ENCODE results near the gene ZNF501.
A peak's percentile ranks its signal among the peaks of the same experiment; 100 is the strongest.

ZNF501 gene

DNA sequence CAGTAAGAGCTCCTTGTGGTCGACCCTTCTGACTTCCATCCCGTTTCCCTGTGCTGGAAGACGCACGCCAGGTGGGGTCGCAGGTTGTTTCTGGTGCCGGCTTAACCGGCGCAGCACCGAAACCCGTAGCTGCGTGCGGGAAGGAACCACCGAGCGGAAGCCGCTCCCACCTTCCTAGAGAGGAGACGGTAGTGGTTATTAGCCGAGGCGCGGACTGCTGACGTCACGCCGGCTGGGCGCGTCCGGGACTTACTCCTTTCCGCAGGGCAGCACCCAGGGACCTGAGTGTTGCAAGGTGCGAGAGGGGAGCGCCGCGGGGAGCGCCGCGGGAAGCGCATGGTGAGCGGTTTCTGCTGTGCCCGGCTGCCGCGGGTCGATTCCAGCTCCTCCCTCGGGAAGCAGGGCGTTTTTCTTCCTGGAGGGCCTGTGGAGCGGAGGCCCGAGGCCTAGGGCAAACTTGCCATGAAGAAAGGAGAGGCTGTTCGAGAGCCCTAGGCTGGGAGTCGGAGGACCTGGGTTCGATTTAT, at the start of gene ZNF501:
ZNF501 (plus strand) TSS at position 252 of the 527 bp plus-strand sequence. CDS start 4,787 bp downstream, outside the sequence.
- DNase-seq, result peak; percentile 95

- no peak for DNase-seq
Observed at GRCh38 chr3:44680921-44681455, 48.4 kb upstream of the ZNF501 start.

DNA sequence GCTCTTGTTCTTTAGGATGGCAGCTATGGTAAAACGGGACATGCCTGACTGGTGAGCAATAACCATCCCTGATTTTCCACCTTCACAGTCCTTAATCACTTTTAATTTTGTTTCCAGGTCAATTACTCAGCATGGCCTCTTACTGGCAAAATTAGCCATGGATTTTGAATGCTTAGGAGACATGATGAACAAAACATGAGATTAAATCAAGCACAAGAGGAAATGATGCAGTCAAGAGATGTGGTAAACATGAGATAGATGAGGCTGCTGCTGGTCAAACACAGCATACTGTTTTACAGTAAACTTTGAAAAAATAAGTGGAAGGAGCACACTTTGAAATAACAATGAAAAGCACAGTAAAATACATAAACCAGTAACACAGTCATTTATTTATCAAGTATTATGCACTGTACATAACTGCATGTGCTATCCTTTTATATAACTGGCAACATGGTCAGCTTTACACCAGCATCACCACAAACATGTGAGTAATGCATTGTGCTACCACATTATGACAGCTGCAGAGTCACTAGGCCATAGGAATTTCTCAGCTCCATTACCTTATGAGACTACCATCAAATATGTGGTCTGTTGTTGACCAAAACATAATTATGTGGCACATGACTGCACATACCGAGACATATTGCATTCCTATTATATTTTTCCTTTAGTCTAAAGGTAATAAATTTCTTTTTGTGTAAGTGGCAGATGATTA, 47.1 kb upstream of the ZNF501 start:
- DNase-seq, result no peak

DNA sequence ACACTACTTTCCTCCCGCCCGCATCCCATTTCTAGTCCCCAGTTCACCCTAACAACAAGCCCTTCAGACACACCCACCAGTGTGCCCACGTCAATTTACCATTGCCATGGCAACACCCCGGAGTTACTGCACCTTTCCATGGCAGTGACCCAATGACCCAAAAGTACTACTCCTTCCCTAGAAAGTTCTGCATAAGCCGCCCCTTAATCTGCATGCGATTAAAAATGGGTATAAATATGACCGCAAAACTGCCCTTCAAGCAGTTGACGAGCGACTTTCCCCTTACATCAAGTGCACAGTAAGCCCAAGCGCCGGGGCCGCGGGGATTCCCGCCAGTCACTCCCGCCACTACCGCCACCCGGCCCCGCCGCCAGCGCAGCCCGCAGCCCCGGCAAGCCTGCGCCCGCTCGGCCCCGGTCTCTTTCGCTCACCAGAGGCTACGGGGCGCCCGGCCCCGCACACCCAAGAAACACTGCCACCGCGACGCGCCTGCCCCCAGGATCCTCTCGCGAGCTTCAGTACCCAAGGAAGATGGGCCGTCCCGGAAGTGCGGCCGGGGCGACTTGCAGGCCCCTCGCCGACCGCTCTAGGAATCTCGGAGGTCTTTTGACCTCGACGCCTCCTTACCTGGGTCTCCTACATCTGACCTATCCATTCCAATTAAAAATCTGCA, 44.2 kb upstream of the ZNF501 start:
- DNase-seq, result peak; percentile 86

GRCh38 chr3:44687898-44688297, 41.5 kb upstream of the ZNF501 start:
- no peak for DNase-seq

DNA sequence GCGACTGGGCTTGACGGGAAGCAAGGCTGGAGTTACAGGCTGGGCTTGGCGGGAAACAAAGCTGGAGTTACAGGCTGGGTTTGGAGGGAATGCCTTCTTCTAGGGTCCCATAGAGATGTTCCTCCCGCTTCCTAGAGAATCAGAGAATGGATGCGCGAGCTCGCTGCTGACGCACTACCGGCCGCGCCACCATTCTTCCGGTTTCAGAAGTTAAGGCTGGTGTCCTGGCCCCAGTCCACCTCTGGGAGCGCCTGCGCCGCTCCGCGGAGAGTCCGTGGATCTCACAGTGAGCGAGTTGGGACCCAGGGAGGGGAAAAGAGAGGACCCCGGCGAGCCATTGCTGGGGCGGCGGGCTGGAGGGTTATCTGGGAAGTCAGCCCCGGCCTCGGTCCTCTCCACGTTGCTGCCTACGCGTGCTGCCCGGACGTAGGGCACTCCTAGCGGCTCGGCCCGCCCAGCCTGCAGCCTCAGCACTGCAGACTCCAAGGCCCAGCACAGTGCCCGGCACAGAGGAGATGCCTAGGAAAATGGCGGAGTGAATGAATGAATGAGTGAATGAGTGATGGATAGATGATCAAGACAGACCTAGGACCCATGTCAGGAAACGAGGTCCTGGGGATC, 16.9 kb upstream of the ZNF501 start, which contains the start of gene ZNF502:
ZNF502 (plus strand) TSS at position 206 of the 621 bp plus-strand sequence. CDS start 7,602 bp downstream, outside the sequence.
- peak; percentile 93 for DNase-seq

DNA sequence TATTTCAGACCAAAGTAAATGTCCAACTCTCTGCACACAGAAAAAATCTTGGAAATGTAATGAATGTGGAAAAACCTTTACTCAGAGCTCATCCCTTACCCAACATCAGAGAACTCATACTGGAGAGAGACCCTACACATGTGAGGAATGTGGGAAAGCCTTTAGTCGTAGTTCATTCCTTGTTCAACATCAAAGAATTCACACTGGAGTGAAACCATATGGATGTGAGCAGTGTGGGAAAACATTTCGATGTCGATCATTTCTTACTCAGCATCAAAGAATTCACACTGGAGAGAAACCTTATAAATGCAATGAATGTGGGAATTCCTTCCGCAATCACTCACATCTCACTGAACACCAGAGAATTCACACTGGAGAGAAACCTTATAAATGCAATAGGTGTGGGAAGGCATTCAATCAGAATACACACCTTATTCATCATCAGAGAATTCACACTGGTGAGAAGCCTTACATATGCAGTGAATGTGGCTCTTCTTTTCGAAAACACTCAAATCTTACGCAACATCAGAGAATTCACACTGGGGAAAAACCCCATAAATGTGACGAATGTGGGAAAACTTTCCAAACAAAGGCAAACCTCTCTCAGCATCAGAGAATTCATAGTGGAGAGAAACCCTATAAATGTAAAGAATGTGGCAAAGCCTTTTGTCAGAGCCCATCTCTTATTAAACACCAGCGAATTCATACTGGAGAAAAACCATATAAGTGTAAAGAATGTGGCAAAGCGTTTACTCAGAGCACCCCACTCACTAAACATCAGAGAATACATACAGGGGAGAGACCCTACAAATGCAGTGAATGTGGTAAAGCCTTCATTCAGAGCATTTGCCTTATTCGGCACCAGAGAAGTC, 8.0 kb upstream of the ZNF501 start:
- peak; percentile 18 for DNase-seq

GRCh38 chr3:44722103-44722401, 7.4 kb upstream of the ZNF501 start:
- no peak for DNase-seq

- no peak for DNase-seq
Observed at GRCh38 chr3:44734646-44735168, 5.3 kb downstream of the ZNF501 start.

DNA sequence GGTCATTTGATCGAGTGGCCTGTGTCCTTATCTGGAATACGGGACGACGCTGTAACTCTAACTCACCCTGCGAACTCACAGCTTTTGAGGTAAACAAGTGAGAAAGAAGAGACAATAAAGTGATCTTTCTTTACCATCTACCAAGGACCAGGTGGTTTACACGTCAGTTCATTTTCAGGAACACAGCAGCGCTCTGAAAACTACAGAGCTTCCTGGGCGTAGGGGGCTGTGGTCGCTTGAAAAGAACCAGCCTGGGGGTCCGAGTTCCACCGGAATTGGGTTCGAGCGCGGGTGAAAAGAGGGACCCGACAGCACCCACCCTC, 31.6 kb downstream of the ZNF501 start:
- DNase-seq, result no peak

GRCh38 chr3:44761424-44762169, 32.2 kb downstream of the ZNF501 start, which contains the start of the genes KIAA1143 and KIF15:
TSS of gene KIAA1143 (minus strand) at chr3:44761619. CDS start at chr3:44761602, 17 bp downstream.
TSS of gene KIF15 (plus strand) at chr3:44761794. CDS start at chr3:44761866, 72 bp downstream.
- peak; percentile 98 for DNase-seq

DNA sequence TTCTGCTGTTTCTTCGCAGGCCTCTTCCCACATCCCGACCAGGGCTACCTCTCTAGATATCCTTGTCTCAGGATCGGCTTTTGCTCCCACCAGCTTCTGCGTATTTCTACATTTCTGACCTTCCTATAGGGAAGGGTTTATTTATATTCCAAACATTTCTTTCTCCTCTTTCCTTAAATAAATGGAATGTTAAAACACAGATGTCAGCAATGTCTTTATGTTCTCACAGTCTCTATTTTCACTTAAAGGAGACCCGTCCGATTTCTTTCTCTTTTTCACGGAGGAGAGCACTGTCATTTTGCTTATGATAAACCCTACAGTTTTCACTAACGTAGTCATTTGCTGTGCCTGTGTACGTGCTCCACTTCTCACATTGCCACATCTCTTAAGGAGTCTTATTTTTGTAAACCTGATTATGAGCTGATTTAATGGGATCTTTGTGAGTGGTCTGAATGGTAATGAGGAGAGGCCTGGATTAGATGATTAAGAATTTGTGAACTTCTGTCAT, 32.8 kb downstream of the ZNF501 start:
- peak; percentile 71 for DNase-seq

DNA sequence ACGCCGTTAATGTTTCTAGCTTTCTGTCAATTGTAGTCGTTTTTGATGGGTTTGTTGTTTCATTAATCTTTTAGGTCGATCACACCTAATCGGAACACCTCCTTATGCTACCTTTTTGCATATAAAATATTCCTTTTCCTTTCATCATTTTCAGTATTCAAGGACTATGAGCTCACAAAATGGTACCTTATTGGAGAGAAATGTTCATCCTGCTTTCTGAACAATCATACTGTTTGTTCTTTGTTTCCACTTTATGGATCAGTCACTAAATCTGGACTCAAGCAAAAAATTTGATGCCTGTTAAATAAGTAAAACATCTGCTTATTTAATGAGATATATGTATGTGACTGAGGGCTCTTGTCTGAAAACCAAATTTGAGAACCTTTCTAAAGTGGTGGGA, 33.3 kb downstream of the ZNF501 start:
- DNase-seq, result no peak

DNA sequence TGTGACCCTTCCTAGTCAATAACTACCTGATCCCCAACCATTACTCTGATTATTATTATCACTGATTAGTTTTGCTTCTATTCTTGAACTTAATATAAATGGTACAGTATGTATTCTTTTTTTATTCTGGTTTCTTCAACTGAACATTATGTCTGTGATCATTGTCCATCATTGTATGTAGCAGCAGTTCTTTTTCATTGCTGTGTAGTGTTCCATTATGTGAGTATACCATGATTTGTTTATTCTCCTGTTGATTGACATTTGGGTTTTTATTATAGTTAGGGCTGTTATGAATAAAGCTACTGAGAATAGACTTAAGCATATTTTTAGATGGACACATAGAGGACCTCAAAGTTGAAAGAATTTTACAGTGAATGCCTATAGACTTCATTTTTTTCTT, 34.8 kb downstream of the ZNF501 start:
- no peak for DNase-seq

DNA sequence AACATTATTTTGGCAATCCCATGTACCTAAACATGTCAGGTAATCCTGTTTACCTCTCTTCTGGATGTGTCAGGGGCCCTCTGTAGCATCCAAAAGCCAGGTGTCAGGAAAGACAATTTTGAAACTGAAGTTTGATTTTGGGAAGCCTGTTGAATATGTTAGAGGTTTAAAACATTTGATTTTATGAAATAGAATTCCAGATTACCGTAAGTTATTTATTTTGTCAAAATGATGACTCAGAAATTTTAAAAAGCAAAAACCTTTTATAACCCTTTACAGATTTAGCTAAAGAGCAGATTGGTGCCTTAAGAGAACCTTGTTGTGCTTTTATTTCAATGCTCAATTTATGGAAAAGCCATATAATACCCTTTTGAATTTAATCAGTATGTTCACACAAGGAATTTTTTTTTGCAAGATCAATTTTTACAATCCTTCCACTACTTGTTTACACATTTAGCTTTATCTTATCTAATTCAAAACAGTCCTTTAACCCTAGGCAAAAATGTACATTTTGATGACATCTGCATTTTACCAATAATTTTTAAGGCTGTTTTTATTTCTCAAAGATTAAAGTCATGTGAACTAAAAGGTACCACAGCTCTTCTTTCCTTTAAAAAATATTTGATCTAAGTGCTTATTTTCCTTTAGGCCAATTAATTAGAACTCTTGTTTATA, 42.1 kb downstream of the ZNF501 start:
- DNase-seq, result no peak

DNA sequence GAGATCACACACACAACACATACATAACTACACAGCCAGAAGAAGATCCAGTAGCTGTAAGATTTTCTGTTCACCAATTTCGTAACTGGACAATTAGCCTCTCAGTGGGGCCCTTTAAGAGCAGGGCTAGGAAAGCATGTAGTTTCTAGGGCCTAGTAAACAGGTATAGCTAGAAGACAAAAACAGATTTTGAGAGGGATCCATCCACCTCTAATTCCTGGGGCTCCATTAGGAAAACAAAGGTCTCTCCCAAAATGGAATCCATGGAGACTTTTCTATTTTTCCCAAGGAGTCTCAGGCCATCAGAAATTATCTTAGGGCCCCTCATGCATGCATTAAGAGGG, 42.6 kb downstream of the ZNF501 start:
- peak; percentile 5 for DNase-seq

DNA sequence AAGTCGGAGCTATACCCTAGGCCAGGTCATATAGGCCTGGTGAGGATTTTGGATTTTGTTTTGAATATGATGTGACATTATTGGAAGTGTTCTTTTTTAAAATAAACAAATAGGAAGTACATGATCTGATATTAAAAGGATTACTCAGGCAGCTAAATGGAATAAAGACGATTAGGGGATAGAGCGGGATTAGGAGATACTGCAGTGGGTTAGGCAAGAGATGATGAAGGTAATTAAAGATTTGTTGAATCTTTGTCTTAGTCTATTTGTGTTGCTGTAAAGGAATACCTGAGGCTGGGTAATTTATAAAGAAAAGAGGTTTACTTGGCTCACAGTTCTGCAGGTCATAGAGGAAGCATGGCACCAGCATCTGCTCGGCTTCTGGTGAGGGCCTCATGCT, 53.5 kb downstream of the ZNF501 start:
- no peak for DNase-seq
